ENCODE results near the gene PTBP2.

Gene PTBP2, protein sequence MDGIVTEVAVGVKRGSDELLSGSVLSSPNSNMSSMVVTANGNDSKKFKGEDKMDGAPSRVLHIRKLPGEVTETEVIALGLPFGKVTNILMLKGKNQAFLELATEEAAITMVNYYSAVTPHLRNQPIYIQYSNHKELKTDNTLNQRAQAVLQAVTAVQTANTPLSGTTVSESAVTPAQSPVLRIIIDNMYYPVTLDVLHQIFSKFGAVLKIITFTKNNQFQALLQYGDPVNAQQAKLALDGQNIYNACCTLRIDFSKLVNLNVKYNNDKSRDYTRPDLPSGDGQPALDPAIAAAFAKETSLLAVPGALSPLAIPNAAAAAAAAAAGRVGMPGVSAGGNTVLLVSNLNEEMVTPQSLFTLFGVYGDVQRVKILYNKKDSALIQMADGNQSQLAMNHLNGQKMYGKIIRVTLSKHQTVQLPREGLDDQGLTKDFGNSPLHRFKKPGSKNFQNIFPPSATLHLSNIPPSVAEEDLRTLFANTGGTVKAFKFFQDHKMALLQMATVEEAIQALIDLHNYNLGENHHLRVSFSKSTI

GRCh38 chr1:96721416-96722160, at the start of gene PTBP2:
PTBP2 (plus strand) TSS chr1:96721784; CDS start chr1:96721865, 81 bp downstream.
- peak; percentile 56 to 72 for DNase-seq

GRCh38 chr1:96674915-96675314, 46.7 kb upstream of the PTBP2 start:
- no peak for DNase-seq

GRCh38 chr1:96682056-96682455, 39.5 kb upstream of the PTBP2 start:
- DNase-seq, result no peak

GRCh38 chr1:96683931-96684330, 37.7 kb upstream of the PTBP2 start:
- no peak for DNase-seq

- no peak for DNase-seq
These were observed 36.8 kb upstream of the PTBP2 start for GRCh38 chr1:96684744-96685143.

DNA sequence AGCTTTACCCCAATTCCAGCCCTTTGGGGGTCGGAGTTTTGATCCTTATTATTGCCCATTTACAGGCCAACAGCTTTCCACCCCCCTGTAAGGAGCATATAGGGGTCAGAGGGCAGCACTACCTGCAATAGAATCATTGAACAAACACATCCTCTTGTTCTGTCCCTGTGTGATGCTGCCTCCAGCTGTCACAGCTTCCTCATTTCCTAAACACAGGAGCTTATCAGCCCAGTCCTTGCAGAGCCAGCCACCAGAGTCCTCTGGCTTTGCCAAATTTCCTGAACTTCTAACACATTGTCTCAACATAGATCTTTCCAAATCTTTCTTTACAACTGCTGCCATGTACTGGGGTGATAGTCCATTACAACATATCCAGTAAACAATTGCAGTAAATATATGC, 32.8 kb upstream of the PTBP2 start:
- DNase-seq, result no peak

DNA sequence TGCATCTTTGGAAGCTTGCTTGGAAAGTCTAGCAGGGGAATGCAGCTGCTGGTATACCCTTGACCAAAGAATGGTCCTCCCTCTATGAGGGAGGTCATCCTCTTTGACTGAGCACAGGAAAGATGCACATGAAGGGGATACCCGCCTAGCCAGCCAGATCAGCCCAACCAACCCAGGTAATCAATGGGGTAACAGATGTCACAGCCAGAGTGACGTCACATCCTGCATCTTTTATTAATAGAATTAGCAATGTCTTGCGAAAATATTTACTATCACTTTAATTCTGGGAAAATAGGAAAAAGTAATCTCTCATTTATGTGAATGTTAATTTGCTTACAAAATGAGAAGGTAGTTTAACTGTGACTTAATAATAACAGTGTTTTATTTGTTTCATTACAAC, 25.6 kb upstream of the PTBP2 start:
- no peak for DNase-seq

GRCh38 chr1:96698342-96698983, 23.1 kb upstream of the PTBP2 start:
- no peak for DNase-seq

- no peak for DNase-seq
These were observed 18.4 kb upstream of the PTBP2 start for GRCh38 chr1:96703186-96703585.

DNA sequence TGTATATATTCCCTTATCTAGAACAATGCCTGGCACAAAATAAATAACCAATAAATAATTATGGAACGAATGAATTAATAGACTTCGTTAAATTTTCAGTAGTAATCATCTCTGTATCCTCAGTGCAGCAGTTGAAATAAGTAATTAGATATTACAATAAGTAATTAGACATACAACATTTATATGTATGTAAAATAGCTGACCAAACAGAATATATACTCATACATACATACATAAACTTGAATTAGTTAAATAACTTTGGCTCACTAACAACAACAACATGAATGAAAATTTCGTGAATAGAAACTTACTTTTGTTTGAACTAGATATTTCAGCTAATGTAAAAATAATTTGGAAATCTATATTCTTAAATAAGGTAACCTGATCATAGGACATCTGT, 14.6 kb upstream of the PTBP2 start:
- DNase-seq, result no peak

DNA sequence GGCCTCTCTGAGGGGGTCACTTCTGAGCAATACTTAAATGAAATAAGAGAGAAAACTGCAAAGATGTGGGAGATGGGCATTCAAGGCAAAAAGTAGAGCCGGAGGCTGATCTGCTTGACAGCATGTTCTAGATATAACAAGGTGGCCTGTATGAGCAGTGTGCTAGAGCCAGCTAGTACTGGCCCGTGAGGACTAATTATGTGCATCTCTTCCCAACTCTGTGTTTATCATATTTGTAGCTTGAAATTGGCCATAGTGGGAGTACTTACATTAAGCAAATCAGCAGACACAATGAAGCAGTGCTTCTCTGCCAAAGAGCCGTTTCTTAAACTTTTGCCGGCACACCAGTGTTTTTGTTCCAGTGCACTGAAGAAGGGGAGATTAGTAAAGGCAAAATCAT, 13.1 kb upstream of the PTBP2 start:
- no peak for DNase-seq

- DNase-seq, result no peak
These were observed 10.7 kb upstream of the PTBP2 start for GRCh38 chr1:96710708-96711477.

GRCh38 chr1:96713649-96714048, 7.9 kb upstream of the PTBP2 start:
- no peak for DNase-seq

DNA sequence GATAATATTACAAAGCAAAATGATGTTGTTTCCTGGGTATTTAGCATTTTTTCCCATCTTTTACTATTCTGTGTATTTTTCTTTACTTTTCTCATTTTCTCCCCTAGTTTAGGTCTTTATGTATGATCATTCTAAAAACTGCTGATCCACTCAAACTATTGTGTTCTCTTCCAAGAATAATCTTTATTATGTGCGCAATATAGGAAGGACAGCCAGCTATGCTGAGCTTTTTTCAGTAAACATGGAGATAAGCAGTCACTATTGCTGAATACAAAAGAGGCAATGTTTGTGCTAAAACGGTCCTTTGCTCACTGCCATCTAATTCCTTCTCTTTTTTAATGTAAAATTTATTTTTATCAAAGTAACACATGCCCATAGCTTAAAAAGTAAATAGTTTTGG, 6.7 kb upstream of the PTBP2 start:
- DNase-seq, result no peak

DNA sequence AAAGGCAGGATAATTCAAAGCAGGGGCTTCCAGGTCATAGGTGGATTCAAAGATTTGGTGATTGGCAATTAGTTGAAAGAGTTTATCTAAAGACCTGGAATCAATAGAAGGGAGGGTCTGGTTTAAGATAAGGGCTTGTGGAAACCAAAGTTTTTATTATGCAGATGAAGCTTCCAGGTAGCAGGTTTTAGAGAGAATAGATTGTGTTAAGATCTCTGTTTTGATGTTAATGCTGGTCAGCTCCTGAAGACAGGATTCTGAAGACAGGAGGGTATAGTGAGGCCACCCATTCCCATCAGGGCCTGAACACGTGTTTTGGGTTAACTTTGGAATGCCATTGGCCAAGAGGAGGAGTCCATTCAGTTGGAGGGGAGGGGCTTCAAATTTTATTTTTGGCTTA, 6.1 kb upstream of the PTBP2 start:
- no peak for DNase-seq

- DNase-seq, result no peak
These were observed 550 bp upstream of the PTBP2 start for GRCh38 chr1:96721053-96721415.

DNA sequence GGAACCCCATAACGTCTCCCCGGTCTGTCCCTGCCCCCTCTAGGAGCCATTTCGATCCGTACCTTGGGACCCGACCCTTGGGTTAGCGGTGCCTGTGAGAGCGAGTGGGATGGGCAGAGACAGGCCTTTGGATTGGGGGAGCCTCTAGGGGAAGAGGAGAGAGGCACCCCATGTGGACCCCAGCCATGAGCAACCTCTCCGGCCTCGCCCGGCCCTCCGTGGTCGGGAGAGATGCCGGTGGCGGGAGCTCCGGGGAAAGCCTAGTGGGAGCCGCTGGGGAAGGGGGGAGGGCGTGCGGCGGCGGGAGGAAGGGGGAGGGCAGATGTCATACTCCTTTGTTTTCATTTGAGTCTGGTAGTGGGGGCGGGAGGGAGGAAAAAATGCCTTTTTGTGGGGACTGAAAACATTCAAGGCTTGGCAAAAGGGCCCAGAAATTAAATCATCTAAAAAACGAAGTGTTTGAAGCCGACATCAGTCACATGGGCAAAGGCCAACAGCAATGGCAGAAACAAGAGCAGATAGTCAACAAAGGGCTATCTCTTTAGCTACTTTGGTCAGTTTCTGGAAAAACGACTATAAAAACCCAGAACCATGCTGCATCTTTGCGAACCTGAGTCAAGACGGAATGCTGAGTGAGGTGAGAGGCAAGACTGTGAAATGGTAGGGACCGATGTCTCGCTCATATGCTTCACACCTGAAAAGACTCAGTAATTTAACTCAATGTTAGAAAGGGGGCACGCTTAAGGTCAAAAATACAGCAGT, 758 bp downstream of the PTBP2 start:
- peak; percentile 37 to 79 for DNase-seq

DNA sequence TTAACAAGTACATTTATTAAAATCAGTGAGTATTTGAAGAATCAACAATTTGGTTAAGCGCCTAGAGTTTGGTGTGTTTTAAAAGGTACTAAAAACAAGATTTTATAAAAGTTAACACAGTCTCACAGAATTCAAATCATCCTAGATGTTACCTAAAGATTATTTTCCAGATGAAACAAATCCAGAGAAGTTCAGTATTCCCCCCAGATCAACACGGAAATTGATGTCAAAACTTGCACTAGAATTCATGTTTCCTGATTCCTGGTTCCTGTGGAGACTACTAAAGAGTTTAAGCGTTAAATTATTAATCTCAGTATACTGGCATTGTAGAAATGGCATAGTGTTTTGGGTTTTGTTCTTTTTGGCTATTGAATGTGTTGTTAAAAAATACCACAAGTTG, 1.4 kb downstream of the PTBP2 start:
- DNase-seq, result no peak

GRCh38 chr1:96723377-96723776, 1.8 kb downstream of the PTBP2 start:
- no peak for DNase-seq

GRCh38 chr1:96723936-96724335, 2.4 kb downstream of the PTBP2 start:
- no peak for DNase-seq

GRCh38 chr1:96727860-96728259, 6.3 kb downstream of the PTBP2 start:
- no peak for DNase-seq

All from NCI-H187 (cell line).